ENCODE results near the gene KIF26B. TPM values are rescaled to one million over a fixed set of nuclear protein-coding genes. Genes with fewer than 3 reads are reported as not detected.

The KIF26B gene
- total RNA-seq, 4 donors from 2014 or later: 3.6 to 7.0 (median 5.2) TPM

GRCh38 chr1:245361065-245361464, 206.3 kb downstream of the KIF26B start:
- 54% methylated on average over 11 of the region's 11 CpGs for WGBS
- H3K4me1 ChIP-seq: no peaks in the 10 kb centered on the region

DNA sequence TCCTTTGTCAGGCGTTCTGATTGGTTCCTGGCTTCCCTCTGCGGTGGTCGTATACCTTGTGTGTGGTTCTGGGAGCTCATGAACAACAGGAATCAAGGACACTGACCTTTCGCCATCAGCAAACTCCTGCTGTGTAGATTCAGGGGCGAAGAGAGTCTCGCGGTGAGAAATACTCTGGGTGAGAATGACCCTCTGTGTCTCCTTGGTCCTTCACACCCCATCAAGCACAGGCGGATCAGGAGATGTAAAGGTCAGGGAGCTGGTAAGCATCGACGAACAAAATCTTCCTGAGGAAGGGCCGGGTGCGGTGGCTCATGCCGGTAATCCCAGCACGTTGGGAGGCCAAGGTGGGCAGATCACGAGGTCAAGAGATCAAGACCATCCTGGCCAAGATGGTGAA, 207.2 kb downstream of the KIF26B start:
- H3K4me1 ChIP-seq: no peaks in the 10 kb centered on the region
- H3K4me3 ChIP-seq: no peak overlapping the region
- no peak overlapping the region for H3K27ac ChIP-seq
- no peaks in the 10 kb centered on the region for H3K27me3 ChIP-seq
- H3K36me3 ChIP-seq: no peaks in the 10 kb centered on the region
- H3K9me3 ChIP-seq: no peaks in the 10 kb centered on the region
- TF ChIP-seq, protein P1, sequence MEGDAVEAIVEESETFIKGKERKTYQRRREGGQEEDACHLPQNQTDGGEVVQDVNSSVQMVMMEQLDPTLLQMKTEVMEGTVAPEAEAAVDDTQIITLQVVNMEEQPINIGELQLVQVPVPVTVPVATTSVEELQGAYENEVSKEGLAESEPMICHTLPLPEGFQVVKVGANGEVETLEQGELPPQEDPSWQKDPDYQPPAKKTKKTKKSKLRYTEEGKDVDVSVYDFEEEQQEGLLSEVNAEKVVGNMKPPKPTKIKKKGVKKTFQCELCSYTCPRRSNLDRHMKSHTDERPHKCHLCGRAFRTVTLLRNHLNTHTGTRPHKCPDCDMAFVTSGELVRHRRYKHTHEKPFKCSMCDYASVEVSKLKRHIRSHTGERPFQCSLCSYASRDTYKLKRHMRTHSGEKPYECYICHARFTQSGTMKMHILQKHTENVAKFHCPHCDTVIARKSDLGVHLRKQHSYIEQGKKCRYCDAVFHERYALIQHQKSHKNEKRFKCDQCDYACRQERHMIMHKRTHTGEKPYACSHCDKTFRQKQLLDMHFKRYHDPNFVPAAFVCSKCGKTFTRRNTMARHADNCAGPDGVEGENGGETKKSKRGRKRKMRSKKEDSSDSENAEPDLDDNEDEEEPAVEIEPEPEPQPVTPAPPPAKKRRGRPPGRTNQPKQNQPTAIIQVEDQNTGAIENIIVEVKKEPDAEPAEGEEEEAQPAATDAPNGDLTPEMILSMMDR (IDR thresholded peaks at IDR 0.05): no peak
- TF ChIP-seq POLR2AphosphoS5 (IDR thresholded peaks at IDR 0.05) (no peak), EP300 (IDR thresholded peaks at IDR 0.05) (no peak), POLR2A (IDR thresholded peaks at IDR 0.05) (no peak)
- WGBS: 95% methylated on average over 15 of the region's 15 CpGs
- no peak for DNase-seq (ENCODE audit: low spot score in 2 of 2)

More at GRCh38 chr1:245361065-245361464, 206.3 kb downstream of the KIF26B start:
- TF ChIP-seq POLR2A (IDR thresholded peaks at IDR 0.05): no peak
- TF ChIP-seq POLR2AphosphoS5 (IDR thresholded peaks at IDR 0.05): no peak
- TF ChIP-seq, protein P1 (IDR thresholded peaks at IDR 0.05): no peak
- no peak for TF ChIP-seq EP300 (IDR thresholded peaks at IDR 0.05)
- H3K27me3 ChIP-seq: no peaks in the 10 kb centered on the region
- H3K4me3 ChIP-seq: no peak overlapping the region
- H3K36me3 ChIP-seq: no peaks in the 10 kb centered on the region
- H3K27ac ChIP-seq: no peak overlapping the region
- no peaks in the 10 kb centered on the region for H3K9me3 ChIP-seq
- no peak for DNase-seq (ENCODE audit: low spot score in 2 of 2)

DNA sequence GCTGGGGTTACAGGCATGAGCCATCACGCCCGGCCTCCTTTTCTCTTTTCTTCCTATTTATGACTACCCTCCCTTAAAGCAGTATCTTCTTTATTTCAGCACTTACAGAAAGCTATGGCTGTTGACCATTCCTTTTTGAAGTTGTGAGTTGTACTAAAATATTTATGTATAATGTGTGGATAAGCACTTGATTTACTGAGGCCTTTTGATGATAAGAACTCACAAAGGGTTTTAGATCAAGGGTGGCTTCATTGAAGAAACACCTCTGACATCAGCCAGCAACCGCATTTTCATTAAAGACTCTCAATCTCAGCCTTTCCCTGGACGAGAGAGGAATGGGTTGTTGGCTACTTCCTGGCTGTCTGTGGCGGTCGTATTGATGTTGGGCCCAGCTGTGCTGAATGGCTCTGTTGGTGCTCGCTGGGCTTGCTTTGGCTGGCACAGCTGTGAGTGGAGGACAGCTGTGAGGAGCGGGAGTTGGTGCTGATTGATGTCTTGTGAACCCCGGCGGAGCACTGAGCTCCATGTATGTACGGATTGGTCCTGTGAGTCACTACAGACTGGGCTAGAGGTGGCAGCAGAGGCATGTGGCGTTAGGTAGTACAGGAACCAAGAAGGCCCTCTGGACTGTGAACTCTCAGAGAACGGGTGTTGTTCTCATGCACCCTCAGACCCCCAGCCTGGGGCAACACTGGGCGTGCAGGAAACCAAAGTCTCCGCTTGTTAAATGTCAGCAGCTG, 208.8 kb downstream of the KIF26B start:
- H3K4me3 ChIP-seq: no peak overlapping the region
- TF ChIP-seq POLR2AphosphoS5 (IDR thresholded peaks at IDR 0.05): no peak
- TF ChIP-seq EP300 (IDR thresholded peaks at IDR 0.05): no peak
- no peak for TF ChIP-seq POLR2A (IDR thresholded peaks at IDR 0.05)
- TF ChIP-seq, protein P1 (IDR thresholded peaks at IDR 0.05): no peak
- no peaks in the 10 kb centered on the region for H3K9me3 ChIP-seq
- no peak overlapping the region for H3K27ac ChIP-seq
- no peaks in the 10 kb centered on the region for H3K4me1 ChIP-seq
- H3K27me3 ChIP-seq: no peaks in the 10 kb centered on the region
- no peak for DNase-seq (ENCODE audit: low spot score in 2 of 2)
- WGBS: 89% methylated on average over 15 of the region's 15 CpGs
- no peaks in the 10 kb centered on the region for H3K36me3 ChIP-seq

GRCh38 chr1:245365095-245366020, 210.6 kb downstream of the KIF26B start:
- TF ChIP-seq EP300 (IDR thresholded peaks at IDR 0.05) (no peak), POLR2AphosphoS5 (IDR thresholded peaks at IDR 0.05) (no peak), POLR2A (IDR thresholded peaks at IDR 0.05) (no peak)
- TF ChIP-seq, protein P1 (IDR thresholded peaks at IDR 0.05): no peak
- DNase-seq (ENCODE audit: low spot score in 2 of 2): no peak
- no peaks in the 10 kb centered on the region for H3K9me3 ChIP-seq
- no peaks in the 10 kb centered on the region for H3K4me1 ChIP-seq
- no peak overlapping the region for H3K4me3 ChIP-seq
- H3K27me3 ChIP-seq: no peaks in the 10 kb centered on the region
- H3K36me3 ChIP-seq: no peaks in the 10 kb centered on the region
- 89% methylated on average over 21 of the region's 21 CpGs for WGBS
- no peak overlapping the region for H3K27ac ChIP-seq

- no peak for TF ChIP-seq POLR2A (IDR thresholded peaks at IDR 0.05)
- no peak for TF ChIP-seq EP300 (IDR thresholded peaks at IDR 0.05)
- no peak for TF ChIP-seq POLR2AphosphoS5 (IDR thresholded peaks at IDR 0.05)
- TF ChIP-seq, protein P1 (IDR thresholded peaks at IDR 0.05): no peak
- H3K4me1 ChIP-seq: no peaks in the 10 kb centered on the region
- no peaks in the 10 kb centered on the region for H3K27me3 ChIP-seq
- 92% methylated on average over 19 of the region's 19 CpGs for WGBS
- no peaks in the 10 kb centered on the region for H3K36me3 ChIP-seq
- no peak for DNase-seq (ENCODE audit: low spot score in 2 of 2)
- H3K4me3 ChIP-seq: no peak overlapping the region
- H3K9me3 ChIP-seq: no peaks in the 10 kb centered on the region
- no peak overlapping the region for H3K27ac ChIP-seq
Observed at GRCh38 chr1:245366886-245367285, 212.1 kb downstream of the KIF26B start.

Measured in suprapubic skin (tissue), 4 donors.